Motor neuron (in vitro differentiated cells): ENCODE data around the gene GABRB1. TPM values are rescaled to one million over a fixed set of nuclear protein-coding genes. Genes with fewer than 3 reads are reported as not detected.
"Not testable (repeated sequence)": the region's sequence is repeated elsewhere in the genome, so short reads cannot be mapped to it uniquely, and the experiment has no call there.

ENCODE experiments used
- ATAC-seq, 8 experiments: fragments of 200-7000 bp; cut with Tn5 transposase; replicated peaks in 6 of 8; 2 replicates each; pipeline ENCODE4 v1.8.0; 2021; ENCODE audit warnings: mild to moderate bottlenecking in 8 of 8, moderate library complexity in 8 of 8
- H3K27ac ChIP-seq, 2 donors: fragments of 250-450 bp; sonication (Bioruptor Pico); 2 replicates each; pipeline ENCODE4 v1.9.0; 2021; ENCODE audit warnings: antibody characterized with exemption in 2 of 2, mild to moderate bottlenecking in 2 of 2, moderate library complexity in 1 of 2
- H3K4me1 ChIP-seq, 2 donors: fragments of 250-450 bp; sonication (Bioruptor Pico); replicated peaks in 1 of 2; 2 replicates each; pipeline ENCODE4 v1.6.1; 2021; ENCODE audit warnings: antibody characterized with exemption in 2 of 2, mild to moderate bottlenecking in 2 of 2, moderate library complexity in 1 of 2
- H3K4me3 ChIP-seq, 5 donors: fragments of 250-450 bp; sonication (Bioruptor Pico); 2 replicates each; pipeline ENCODE4 v1.9.0; 2021; ENCODE audit warnings: antibody characterized with exemption in 5 of 5, mild to moderate bottlenecking in 5 of 5, moderate library complexity in 4 of 5
- WGBS, 10 experiments: fragments of 450-650 bp; shearing (Covaris generic); methylation state at CpG; one replicate each; pipeline ENCODE4 v1.0.0; 2022; 5-methylcytosine and 5-hydroxymethylcytosine counted together
- in situ Hi-C, 9 experiments: fragments of 400-800 bp; cut with MboI; loops; one replicate each; pipeline ENCODE4 v1.15.0; 2021; ENCODE audit warnings: low sequenced_read_pairs in 9 of 9, low pct_unique_long_range_greater_than_20kb in 2 of 9; ENCODE audit not compliant: unreplicated experiment in 9 of 9
- total RNA-seq, 8 experiments: library from RNA; unstranded; fragments of 300-600 nt; gene quantifications; 2 replicates each; pipeline versions ENCODE4 v1.2.3 to v1.2.4, GENCODE V29; 2022

The GABRB1 gene
- total RNA-seq, 8 experiments from 2014 or later = 0.17 to 7.3 (median 1.7) TPM; not detected in 1

DNA sequence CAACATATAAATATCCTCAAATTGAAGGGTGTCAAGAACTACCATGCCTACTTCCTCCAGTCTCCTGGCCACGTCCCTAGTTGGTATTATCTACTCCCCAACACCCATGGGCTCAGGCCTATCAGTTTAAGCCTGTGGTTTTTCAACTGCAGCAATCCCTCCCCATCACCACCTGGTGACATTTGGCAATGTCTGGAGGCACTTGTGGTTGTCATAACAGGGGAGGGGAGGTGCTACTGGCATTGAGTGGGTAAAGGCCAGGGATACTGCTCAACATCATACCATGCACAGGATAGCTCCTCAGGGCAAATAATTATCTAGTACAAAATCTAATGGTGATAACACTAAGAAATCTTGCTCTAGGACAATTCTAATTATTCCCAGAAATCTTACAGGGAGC, 336.8 kb downstream of the GABRB1 start:
- 0 to 100% (median 67%) methylated on average over 1 of the region's 1 CpG; no CpG with 5 or more reads in 7 of the 10 experiments for WGBS, 10 experiments
- in situ Hi-C loops = no loop called here

DNA sequence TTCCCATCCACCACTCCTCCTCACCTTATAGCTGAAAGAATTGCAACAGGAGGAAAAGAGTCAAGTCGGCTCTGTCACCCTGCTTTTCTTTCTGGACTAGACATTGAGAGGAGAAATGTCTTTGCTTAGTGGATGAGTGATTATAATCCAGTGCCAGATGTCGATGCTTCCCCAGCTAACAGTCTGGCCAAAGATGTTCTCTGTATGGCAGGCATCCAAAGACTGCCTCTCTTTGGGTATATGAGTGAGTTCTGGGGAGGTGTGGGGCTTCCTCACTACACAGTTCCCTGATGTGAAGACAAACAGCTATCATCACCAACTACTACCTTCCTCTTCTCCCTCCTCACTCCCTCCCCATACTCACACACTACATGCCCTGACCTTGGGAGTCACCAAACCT, 341.2 kb downstream of the GABRB1 start:
- H3K4me1 ChIP-seq = no peaks in the 10 kb centered on the region
- no peak overlapping the region for H3K4me3 ChIP-seq
- 0 to 85% (median 56%) methylated on average over 1 to 2 of the region's 2 CpGs; no CpG with 5 or more reads in 1 of the 10 experiments for WGBS, 10 experiments
- no peak overlapping the region for H3K27ac ChIP-seq
- in situ Hi-C loops = no loop called here
- no peak for ATAC-seq

More for the DNA sequence above, 336.8 kb downstream of the GABRB1 start:
- ATAC-seq = no peak
- no peak overlapping the region for H3K4me3 ChIP-seq
- no peak overlapping the region for H3K27ac ChIP-seq
- H3K4me1 ChIP-seq = no peaks in the 10 kb centered on the region

DNA sequence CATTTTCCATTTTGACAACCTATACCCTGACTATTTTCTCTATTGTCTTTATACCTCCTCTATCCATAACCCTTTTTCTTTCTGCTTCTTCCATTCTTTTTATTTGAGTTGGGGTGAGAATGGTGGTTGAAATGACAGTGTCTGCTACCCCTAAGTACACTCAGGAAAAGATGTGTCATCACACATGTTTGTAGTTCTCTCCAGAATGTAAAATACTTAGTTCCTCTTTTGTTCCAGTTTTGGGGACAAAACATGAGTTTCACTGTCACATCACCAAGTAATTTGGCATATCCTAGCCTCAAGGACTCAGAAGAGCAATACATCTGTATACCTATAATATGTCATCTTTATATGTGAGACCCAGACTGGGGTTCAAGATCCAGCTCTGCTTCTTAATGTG, 341.8 kb downstream of the GABRB1 start:
- ATAC-seq = no peak
- H3K27ac ChIP-seq = no peak overlapping the region
- no peak overlapping the region for H3K4me3 ChIP-seq
- in situ Hi-C loops = no loop called here
- no peaks in the 10 kb centered on the region for H3K4me1 ChIP-seq

DNA sequence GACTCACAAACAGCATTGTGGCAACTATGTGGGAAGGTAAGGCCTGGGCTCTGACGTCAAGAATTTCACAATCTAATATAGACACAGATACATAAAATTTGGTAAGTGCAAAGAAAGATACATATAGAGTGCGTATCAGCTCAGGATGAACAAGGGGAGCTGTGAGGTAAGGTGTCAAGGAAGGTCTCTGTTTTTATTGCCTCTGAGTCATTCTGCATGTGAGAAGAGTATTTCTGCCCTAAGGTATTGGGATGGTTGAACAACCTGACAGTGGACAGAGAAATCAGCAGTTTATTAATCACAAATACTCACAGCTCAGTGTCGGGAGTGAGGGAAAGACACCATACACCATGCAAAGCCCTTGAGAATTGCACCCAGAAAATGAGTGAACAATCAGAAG, 342.3 kb downstream of the GABRB1 start:
- no peaks in the 10 kb centered on the region for H3K4me1 ChIP-seq
- ATAC-seq = peak in 1 of 8 experiments; percentile 64
- H3K27ac ChIP-seq = no peak overlapping the region
- no peak overlapping the region for H3K4me3 ChIP-seq
- WGBS, 10 experiments = 19 to 100% (median 58%) methylated on average over 1 to 3 of the region's 3 CpGs; no CpG with 5 or more reads in 2 of the 10 experiments
- in situ Hi-C loops = no loop called here

DNA sequence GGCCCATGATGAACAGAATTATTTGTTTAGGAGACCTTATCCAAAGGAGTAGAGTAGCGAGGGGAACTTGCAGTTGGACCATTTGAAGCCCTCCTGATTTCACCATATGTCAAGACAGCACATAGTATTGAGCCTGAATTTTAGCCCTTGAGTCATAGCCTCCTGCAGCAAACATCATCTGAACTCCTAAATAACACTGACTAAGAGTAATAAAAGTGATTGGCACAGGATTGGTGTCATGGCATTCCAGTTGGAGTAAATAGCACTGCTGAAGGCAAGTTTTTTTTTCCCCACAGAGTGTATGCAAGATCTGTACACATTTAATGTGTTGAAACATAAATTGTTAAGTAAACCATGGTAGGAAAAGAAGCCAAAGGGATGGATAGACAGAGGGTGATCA, 343.1 kb downstream of the GABRB1 start:
- in situ Hi-C loops = no loop called here
- whole genome bisulfite sequencing, 10 experiments = 0 to 100% (median 63%) methylated on average over 1 of the region's 1 CpG; no CpG with 5 or more reads in 4 of the 10 experiments
- H3K4me1 ChIP-seq = no peaks in the 10 kb centered on the region
- no peak overlapping the region for H3K27ac ChIP-seq
- peak in 1 of 8 experiments; percentile 60 for ATAC-seq
- H3K4me3 ChIP-seq = no peak overlapping the region

DNA sequence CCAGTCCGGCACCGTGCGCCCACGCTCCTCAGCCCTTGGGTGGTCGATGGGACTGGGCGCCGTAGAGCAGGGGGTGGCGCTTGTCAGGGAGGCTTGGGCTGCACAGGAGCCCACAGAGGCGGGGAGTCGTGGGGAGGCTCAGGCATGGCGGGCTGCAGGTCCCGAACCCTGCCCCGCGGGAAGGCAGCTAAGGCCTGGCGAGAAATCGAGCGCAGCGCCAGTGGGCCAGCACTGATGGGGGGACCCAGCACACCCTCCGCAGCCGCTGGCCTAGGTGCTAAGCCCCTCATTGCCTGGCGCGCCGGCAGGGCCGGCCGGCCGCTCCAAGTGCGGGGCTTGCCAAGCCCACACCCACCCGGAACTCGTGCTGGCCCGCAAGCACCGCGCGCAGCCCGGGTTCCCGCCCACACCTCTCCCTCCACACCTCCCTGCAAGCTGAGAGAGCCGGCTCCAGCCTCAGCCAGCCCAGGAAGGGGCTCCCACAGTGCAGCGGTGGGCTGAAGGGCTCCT, 346.7 kb downstream of the GABRB1 start:
- not testable (repeated sequence) for H3K27ac ChIP-seq, H3K4me3 ChIP-seq, H3K4me1 ChIP-seq, ATAC-seq
- WGBS, 10 experiments = 88 to 100% methylated on average over 1 to 8 of the region's 37 CpGs; no CpG with 5 or more reads in 8 of the 10 experiments
- in situ Hi-C loops = loop anchor here in 1 of 9 experiments (25.0 kb wide), 2 partner anchors 241 to 441 kb away; no protein-coding TSS in a partner anchor

DNA sequence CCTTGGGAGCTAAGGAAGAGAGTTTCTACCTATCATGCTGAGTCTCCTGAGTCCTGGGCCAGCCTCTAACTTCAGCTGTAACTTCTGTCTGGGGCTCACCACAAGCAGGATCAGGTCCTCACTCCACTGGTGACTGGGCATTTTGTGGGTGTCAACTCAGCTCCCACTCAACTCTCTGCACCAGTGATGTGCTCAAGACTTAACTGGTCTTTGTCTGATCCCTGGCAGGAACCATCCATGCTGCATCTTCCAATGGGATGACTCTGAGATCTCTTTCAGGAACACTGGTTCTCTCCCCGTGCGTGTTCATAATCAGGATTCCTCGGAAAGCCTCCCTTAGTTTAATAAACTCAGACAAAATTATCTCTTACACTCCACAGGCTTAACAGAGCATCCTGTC, 349.8 kb downstream of the GABRB1 start:
- Histone ChIP-seq H3K27ac (no peak overlapping the region), H3K4me3 (no peak overlapping the region), H3K4me1 (peaks cover 3 to 12% of the 10 kb centered on the region in 2 donors)
- whole genome bisulfite sequencing, 10 experiments = 5 to 100% (median 92%) methylated on average over 1 to 3 of the region's 3 CpGs; no CpG with 5 or more reads in 4 of the 10 experiments
- in situ Hi-C loops = loop anchor here in 1 of 9 experiments (25.0 kb wide), 2 partner anchors 244 to 444 kb away; no protein-coding TSS in a partner anchor
- ATAC-seq = no peak

DNA sequence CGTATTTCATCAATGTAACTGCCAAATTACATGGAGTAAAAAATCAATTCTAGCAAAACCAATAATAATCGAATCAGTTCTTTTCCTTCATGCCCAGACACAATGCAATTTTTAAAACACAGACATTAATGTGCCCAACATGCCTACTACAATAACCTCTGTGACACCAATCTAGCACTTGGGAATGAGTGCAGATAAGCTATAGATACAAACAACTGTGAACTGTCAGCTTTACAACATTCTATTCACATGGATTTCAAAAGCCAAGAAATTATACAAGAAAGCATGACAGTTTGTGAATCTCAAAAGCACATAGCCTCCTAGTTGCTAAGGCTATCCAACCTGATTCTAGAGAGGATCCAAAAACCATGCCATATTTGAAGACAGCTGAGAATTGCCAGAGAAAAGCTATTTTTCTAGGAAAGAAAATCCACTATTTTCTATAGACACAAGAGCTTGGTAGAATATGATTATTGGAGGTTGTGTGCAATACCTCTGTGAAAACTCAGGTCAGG, 351.5 kb downstream of the GABRB1 start:
- in situ Hi-C loops = loop anchor here in 1 of 9 experiments (25.0 kb wide), 2 partner anchors 246 to 446 kb away; no protein-coding TSS in a partner anchor
- no peak for ATAC-seq
- peaks cover 6 to 24% of the 10 kb centered on the region in 2 donors for H3K4me1 ChIP-seq
- 17 to 85% (median 77%) methylated on average over 1 to 2 of the region's 2 CpGs; no CpG with 5 or more reads in 1 of the 10 experiments for WGBS, 10 experiments
- H3K4me3 ChIP-seq = no peak overlapping the region
- H3K27ac ChIP-seq = no peak overlapping the region

DNA sequence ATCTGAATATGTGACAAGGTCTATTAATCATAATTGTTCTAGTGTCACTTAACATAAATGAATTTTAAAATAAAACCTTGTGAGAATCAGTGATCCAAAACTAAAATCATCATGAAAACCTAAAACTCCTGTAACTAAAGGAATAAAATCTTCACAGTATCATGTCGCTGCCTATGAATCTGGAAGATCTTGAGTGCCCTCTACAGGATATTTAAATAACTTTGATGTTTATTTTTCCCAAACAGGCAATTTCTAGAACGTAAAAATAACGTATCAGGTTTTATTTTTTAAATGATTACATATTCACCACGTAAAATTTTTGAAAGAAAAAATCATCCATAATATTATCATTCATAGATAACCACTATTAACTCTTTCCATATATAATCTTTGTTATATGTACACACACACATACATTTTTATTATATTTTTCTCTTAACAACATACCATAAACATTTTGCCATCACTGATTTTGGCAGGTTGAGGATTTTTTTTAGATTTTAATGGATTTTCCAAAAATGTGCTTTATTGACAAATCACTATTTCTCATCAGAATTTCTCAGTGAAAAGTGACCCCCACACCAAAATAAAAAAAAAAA, 352.6 kb downstream of the GABRB1 start:
- in situ Hi-C loops = loop anchor here in 1 of 9 experiments (25.0 kb wide), 2 partner anchors 247 to 447 kb away; no protein-coding TSS in a partner anchor
- Histone ChIP-seq H3K27ac (no peak overlapping the region), H3K4me3 (no peak overlapping the region), H3K4me1 (peaks cover 6 to 24% of the 10 kb centered on the region in 2 donors)
- WGBS, 10 experiments = 0 to 13% (median 2%) methylated on average over 3 to 4 of the region's 4 CpGs
- peak in 1 of 8 experiments; percentile 36 for ATAC-seq

DNA sequence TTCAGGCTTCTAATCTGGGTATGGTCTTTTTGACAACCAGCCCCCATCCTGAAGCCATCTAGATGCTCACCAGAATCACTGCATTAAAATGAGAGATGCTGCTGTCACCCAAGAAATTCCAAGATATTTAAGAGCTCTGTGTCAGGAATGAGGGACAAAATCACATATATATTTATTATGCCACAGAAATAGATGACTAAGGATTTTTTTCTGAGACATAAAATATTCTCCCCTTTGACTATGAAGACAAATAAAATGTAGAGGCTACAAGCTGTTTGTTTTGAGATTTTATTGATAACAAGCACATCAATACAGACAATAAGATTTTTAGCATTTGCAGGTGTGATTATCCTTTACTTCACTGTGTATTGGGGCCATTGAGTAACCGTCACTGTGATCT, 354.8 kb downstream of the GABRB1 start:
- in situ Hi-C loops = loop anchor here in 1 of 9 experiments (25.0 kb wide), 2 partner anchors 249 to 449 kb away; no protein-coding TSS in a partner anchor
- Histone ChIP-seq H3K4me1 (peaks cover 6 to 24% of the 10 kb centered on the region in 2 donors), H3K27ac (no peak overlapping the region), H3K4me3 (no peak overlapping the region)
- 67 to 82% (median 75%) methylated on average over 1 of the region's 1 CpG; no CpG with 5 or more reads in 7 of the 10 experiments for WGBS, 10 experiments
- no peak for ATAC-seq

DNA sequence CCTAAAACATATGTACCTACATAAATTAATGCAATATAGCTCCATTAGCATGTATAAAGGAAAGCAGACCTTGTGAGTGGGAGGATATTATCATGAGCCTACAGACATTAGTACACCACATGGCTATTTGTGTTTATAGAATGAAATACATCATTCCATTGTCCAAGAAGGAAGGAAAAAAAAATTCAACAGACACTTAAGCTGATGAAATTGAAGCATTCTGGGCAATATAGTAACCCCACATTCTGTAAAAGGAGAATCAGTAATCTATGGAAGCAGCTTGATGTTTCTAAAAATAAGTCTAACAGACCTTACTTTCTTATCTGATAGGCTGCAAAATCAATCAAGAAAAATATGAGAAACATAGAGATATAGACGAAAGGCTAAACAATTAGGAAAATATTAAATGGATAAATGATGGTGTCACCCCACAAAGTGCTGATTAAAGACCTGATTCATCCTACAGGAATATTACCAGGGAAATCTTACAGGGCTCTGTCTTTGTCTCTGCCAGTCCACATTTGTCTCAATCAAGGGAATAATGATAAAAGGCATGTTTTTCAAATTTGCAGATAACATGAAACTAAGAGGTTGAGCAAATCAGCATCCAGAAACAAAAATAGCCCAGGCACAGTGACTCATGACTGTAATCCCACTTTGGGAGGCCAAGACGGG, 355.3 kb downstream of the GABRB1 start:
- in situ Hi-C loops = loop anchor here in 1 of 9 experiments (25.0 kb wide), 2 partner anchors 249 to 449 kb away; no protein-coding TSS in a partner anchor
- Histone ChIP-seq H3K4me1 (peaks cover 6 to 24% of the 10 kb centered on the region in 2 donors), H3K4me3 (no peak overlapping the region), H3K27ac (no peak overlapping the region)
- 0 to 59% (median 41%) methylated on average over 1 to 2 of the region's 2 CpGs; no CpG with 5 or more reads in 2 of the 10 experiments for WGBS, 10 experiments
- peak in 5 of 8 experiments; percentile 85 to 90 (median 89) for ATAC-seq

DNA sequence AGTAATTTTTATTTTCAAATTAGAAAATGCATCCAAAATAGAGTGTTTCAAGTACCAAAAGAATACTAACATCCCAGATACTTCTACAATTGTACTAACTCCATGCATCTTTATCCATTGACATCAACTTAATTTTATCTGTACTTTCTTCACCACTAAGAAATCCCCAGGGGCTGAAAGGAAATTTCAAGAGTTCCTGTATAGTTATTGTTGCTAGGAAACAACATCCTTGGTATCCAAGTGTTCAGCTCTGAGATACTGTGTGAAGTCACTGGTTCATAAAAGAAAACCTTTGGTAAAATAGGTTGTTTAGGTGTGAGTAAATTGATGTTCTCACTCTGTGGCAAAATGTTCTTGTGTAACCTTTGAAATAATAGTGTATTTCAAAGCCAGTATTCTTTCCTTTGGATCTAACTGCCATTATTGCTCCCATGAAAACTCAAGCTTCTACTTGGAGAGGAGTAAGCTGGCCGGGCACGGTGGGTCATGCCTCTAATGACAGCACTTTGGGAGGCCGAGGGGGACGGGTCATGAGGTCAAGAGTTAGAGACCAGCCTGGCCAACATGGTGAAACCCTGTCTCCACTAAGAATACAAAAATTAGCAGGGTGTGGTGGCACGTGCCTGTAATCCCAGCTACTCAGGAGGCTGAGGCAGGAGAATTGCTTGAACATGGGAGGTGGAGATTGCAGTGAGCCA, 359.2 kb downstream of the GABRB1 start:
- ATAC-seq = no peak
- H3K4me1 ChIP-seq = peaks cover 3 to 13% of the 10 kb centered on the region in 2 donors
- in situ Hi-C loops = loop anchor here in 1 of 9 experiments (25.0 kb wide), 2 partner anchors 253 to 453 kb away; no protein-coding TSS in a partner anchor
- 0 to 100% (median 68%) methylated on average over 1 to 4 of the region's 5 CpGs; no CpG with 5 or more reads in 4 of the 10 experiments for WGBS, 10 experiments
- H3K4me3 ChIP-seq = no peak overlapping the region
- no peak overlapping the region for H3K27ac ChIP-seq
